Measurements from ENCODE around the gene HS1BP3. TPM values are rescaled to one million over a fixed set of nuclear protein-coding genes. Genes with fewer than 3 reads are reported as not detected.

The HS1BP3 gene
- total and polyA plus RNA-seq, 9 of the 15 experiments (the other 6 are each of a cell fraction or from before 2014, with no cell fraction given) = 0.41 to 8.3 (median 5.9) TPM

GRCh38 chr2:20617892-20618467 is 32.9 kb downstream of the HS1BP3 start (continued):
- 0 out of 6 replicates have a peak, but pooled peaks of 2 of the 3 experiments have one; percentile 18 to 22 for TF ChIP-seq CTCF (IDR thresholded peaks at IDR 0.05 in 2 of 3, conservative IDR thresholded peaks at IDR 0.05 in 1 of 3; ENCODE audit: insufficient read depth in 2 of 3, low read depth in 1 of 3, low read length in 3 of 3)
- TF ChIP-seq ZFX (CRISPR knock-in tag; IDR thresholded peaks at IDR 0.05) = peak; percentile 62
- TF ChIP-seq, protein P1, sequence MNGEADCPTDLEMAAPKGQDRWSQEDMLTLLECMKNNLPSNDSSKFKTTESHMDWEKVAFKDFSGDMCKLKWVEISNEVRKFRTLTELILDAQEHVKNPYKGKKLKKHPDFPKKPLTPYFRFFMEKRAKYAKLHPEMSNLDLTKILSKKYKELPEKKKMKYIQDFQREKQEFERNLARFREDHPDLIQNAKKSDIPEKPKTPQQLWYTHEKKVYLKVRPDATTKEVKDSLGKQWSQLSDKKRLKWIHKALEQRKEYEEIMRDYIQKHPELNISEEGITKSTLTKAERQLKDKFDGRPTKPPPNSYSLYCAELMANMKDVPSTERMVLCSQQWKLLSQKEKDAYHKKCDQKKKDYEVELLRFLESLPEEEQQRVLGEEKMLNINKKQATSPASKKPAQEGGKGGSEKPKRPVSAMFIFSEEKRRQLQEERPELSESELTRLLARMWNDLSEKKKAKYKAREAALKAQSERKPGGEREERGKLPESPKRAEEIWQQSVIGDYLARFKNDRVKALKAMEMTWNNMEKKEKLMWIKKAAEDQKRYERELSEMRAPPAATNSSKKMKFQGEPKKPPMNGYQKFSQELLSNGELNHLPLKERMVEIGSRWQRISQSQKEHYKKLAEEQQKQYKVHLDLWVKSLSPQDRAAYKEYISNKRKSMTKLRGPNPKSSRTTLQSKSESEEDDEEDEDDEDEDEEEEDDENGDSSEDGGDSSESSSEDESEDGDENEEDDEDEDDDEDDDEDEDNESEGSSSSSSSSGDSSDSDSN (IDR thresholded peaks at IDR 0.05; ENCODE audit: borderline replicate concordance in 1 of 2, low read depth in 2 of 2, low read length in 2 of 2) = 0 out of 4 replicates have a peak, but pooled peaks of 1 of the 2 experiments have one; percentile 30
- TF ChIP-seq ZNF592 (IDR thresholded peaks at IDR 0.05) = peak; percentile 37; the same call in 1 of the 2 replicates
- no peak for TF ChIP-seq ZFP1 (CRISPR knock-in tag; IDR thresholded peaks at IDR 0.05)
- TF ChIP-seq RBBP5 (IDR thresholded peaks at IDR 0.05; ENCODE audit: borderline replicate concordance, insufficient read depth, low read length, poor library complexity, severe bottlenecking) = peak; percentile 44
- no peak for TF ChIP-seq ATF1 (CRISPR knock-in tag; IDR thresholded peaks at IDR 0.05)
- TF ChIP-seq ATF1 (tag; IDR thresholded peaks at IDR 0.05) = 0 out of 2 replicates have a peak, but pooled peaks have one; percentile 41
- 0 out of 2 replicates have a peak, but pooled peaks have one; percentile 30 for TF ChIP-seq JUND (IDR thresholded peaks at IDR 0.05; ENCODE audit: borderline replicate concordance, low read depth, low read length)
- no peak; the same call in 2 of the 3 replicates for TF ChIP-seq JUND (tag; IDR thresholded peaks at IDR 0.05; ENCODE audit: borderline replicate concordance, low read depth, low read length)
- peak; percentile 85; the same call in 1 of the 2 replicates for TF ChIP-seq ZNF175 (CRISPR knock-in tag; IDR thresholded peaks at IDR 0.05; ENCODE audit: low read depth)
- 0 out of 2 replicates have a peak, but pooled peaks have one; percentile 35 for TF ChIP-seq ZBTB1 (CRISPR knock-in tag; IDR thresholded peaks at IDR 0.05; ENCODE audit: borderline replicate concordance, low read depth)
- TF ChIP-seq CREB1 (IDR thresholded peaks at IDR 0.05) = no peak
- TF ChIP-seq CREB1 (CRISPR knock-in tag; IDR thresholded peaks at IDR 0.05) = 0 out of 2 replicates have a peak, but pooled peaks have one; percentile 33
- TF ChIP-seq NFIC (IDR thresholded peaks at IDR 0.05) = peak; percentile 93
